Activated naive CD8-positive, alpha-beta T cell treated with anti-CD3 and anti-CD28 coated beads, Interleukin-2, amount 50 U/mL, for 24 hours (primary cell): ENCODE data around the gene CCNL2.
A peak's percentile ranks its signal among the peaks of the same experiment; 100 is the strongest.

ENCODE experiments used
- ATAC-seq: fragments of 150-1000 bp; cut with Tn5 transposase; one replicate; pipeline ENCODE4 v1.10.0; 2021
- DNase-seq: peaks from one replicate; pipeline ENCODE4 v3.0.0; 2021
- H3K27ac Mint-ChIP-seq: one replicate; pipeline ENCODE4 v1.8.0; 2021; ENCODE audit warnings: mild to moderate bottlenecking, mixed read lengths
- H3K27me3 Mint-ChIP-seq: one replicate; pipeline ENCODE4 v1.8.0; 2021; ENCODE audit warnings: mixed read lengths
- H3K36me3 Mint-ChIP-seq: one replicate; pipeline ENCODE4 v1.8.0; 2021; ENCODE audit warnings: low read depth, mixed read lengths
- H3K4me1 Mint-ChIP-seq: one replicate; pipeline ENCODE4 v1.8.0; 2021; ENCODE audit warnings: mixed read lengths
- H3K4me3 Mint-ChIP-seq: one replicate; pipeline ENCODE4 v1.8.0; 2021; ENCODE audit warnings: mild to moderate bottlenecking, moderate library complexity, mixed read lengths
- H3K9me3 Mint-ChIP-seq: one replicate; pipeline ENCODE4 v1.8.0; 2021; ENCODE audit warnings: mixed read lengths

Gene CCNL2

DNA sequence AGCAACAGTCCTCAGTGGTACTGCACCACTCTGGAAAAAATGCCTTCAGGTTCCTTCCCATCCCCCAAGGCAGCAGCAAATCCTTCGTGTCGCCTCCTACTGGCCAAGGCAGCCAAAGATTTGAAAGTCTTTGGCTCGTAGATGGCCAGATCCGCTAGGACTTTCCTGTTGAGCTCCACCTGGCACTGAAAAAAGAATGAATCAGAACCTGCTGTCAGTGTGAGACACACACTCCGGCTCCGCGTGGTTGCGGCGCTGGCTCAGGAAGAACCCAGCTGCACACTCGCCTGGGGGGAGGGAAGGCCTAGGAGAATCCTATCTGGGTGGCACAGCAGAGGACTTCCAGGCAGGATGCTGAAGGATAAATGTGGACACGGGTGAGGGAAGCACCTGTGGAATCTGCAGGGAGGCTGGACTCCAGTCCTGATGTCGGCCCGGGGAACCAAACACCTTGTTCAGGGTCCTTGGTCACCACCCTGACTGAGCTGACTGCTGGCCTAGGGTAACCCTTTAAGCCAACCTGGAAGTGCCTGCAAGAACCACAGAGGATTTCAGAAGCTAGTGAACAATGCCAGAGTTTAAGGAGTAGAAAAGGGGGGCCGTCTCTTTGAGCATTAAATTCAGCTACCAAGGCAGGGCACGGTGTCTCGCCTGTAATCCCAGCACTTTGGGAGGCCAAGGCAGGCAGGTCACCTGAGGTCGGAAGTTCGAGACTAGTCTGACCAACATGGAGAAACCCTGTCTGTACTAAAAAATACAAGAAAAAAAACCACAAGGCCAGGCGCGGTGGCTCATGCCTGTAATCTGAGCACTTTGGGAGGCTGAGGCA, 3.2 kb upstream of the CCNL2 start:
- Mint-ChIP-seq H3K27me3 (no peaks in the 10 kb centered on the region), H3K27ac (peak overlapping the region; percentile 80), H3K36me3 (peaks cover 74% of the 10 kb centered on the region), H3K4me3 (peak overlapping the region; percentile 95), H3K9me3 (no peaks in the 10 kb centered on the region), H3K4me1 (peaks cover 66% of the 10 kb centered on the region)
- DNase-seq (peak; percentile 60), ATAC-seq (no peak)

DNA sequence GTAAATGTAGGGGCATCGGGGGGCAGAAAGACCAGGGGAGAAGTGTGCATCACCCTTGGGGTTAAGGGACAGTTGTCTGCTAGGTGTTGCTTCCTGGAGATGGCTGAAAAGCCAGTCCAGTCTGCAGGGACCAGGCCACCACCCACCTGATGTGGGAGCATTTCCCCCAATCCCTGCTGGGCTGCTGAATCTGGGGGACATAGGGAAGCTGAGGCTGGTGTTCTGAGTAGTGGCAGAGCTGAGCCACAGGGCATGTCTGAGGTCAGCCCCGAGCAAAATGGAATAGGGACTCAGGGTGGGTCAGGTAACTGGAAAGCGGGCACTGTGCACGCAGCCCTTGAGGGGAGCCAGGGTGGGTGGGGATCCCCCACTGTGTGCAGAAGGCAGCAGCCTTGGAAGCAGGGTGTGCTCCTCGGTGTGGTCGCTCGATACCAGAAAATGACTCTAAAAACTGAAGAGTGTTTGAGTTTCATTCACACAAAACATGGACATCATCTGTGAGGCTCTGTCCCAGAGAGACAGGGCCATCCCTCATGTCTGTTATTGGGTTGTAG, 2.4 kb upstream of the CCNL2 start:
- Mint-ChIP-seq H3K36me3 (peaks cover 74% of the 10 kb centered on the region), H3K9me3 (no peaks in the 10 kb centered on the region), H3K27ac (peak overlapping the region; percentile 80), H3K4me3 (peak overlapping the region; percentile 95), H3K27me3 (no peaks in the 10 kb centered on the region), H3K4me1 (peaks cover 65% of the 10 kb centered on the region)
- DNase-seq (no peak), ATAC-seq (no peak)

DNA sequence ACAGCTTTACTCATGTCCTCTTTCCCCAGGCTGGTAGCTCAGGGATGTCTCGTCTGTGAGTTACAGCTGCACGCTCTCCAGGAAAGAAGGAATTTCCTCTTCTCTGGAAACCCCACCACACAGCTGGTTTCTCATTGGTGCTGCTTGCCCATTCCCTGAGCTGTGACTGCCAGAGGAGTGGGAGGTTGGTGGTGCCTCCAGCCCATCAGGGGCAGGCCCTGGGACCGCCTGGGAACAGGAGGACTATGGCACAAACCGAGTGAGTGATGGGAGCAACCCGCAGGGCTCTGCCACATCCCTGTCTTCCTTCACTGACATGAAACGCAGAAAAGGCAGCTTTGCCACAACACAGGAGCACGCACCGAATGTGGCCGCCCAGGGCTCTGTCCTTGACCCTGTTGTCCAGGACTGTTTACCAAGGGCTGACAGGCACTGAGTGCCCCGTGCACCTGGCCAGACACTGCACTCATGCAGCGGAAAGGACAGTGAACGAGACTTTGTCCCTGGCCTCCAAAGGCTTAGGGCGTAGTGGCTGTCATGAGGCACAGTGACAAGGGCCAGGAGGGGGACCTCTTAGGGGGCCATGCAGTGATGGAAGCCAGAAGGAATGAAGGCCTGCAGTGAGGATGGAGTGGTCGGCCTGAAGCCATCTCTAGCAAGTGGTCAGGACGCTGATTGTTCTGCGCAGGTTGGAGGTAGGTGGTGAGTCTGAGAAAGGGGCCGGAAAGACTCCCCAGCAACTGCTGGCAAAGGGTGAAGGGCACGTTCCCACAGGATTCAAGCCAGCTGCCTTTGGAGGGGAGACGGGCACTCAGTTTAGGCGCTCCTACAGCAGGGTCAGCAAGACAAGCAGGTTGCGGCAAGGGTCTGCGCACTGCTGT, 1.7 kb upstream of the CCNL2 start:
- peak overlapping the region; percentile 89 for H3K27ac Mint-ChIP-seq
- DNase-seq (no peak), ATAC-seq (no peak)
- peak overlapping the region; percentile 95 for H3K4me3 Mint-ChIP-seq
- H3K27me3 Mint-ChIP-seq: no peaks in the 10 kb centered on the region
- H3K4me1 Mint-ChIP-seq: peaks cover 60% of the 10 kb centered on the region
- peaks cover 68% of the 10 kb centered on the region for H3K36me3 Mint-ChIP-seq
- H3K9me3 Mint-ChIP-seq: no peaks in the 10 kb centered on the region

DNA sequence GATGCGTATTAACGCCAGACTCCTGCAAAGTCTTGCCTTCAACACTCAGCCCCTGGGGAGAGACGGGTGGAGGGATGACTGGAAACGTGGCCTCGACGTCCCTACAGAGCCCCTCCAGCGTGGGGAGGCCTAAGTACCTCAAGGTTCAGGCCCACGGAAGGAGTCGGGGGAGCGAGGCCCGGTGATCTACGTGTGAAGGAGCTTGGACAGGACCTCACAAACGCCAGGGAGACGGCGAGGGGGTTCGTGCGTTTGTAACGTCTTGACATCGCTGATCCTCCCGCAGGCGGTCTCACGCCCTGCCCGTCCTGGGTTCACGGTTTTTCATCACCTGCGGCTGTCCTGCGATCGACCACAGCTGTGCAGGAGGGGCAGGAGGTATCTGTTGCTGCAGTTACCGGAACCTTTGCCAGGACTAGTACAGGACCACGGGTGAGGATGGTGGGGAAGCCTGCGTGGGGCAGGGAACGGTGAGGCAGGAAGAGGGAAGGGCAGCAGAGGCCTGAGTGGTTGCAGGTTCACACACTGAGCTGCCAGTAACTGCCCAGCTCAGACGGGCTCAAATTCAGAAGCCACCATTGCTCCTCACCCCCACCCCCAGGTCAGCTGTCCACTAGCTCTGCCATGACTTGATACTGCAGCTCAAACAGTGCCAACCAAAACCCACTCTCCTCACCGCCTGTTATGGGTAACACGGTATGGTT, 889 bp upstream of the CCNL2 start:
- peak; percentile 35 for DNase-seq
- peak overlapping the region; percentile 95 for H3K4me3 Mint-ChIP-seq
- H3K36me3 Mint-ChIP-seq: peaks cover 68% of the 10 kb centered on the region
- H3K9me3 Mint-ChIP-seq: no peaks in the 10 kb centered on the region
- no peak for ATAC-seq
- no peaks in the 10 kb centered on the region for H3K27me3 Mint-ChIP-seq
- H3K27ac Mint-ChIP-seq: peak overlapping the region; percentile 89
- peaks cover 58% of the 10 kb centered on the region for H3K4me1 Mint-ChIP-seq

DNA sequence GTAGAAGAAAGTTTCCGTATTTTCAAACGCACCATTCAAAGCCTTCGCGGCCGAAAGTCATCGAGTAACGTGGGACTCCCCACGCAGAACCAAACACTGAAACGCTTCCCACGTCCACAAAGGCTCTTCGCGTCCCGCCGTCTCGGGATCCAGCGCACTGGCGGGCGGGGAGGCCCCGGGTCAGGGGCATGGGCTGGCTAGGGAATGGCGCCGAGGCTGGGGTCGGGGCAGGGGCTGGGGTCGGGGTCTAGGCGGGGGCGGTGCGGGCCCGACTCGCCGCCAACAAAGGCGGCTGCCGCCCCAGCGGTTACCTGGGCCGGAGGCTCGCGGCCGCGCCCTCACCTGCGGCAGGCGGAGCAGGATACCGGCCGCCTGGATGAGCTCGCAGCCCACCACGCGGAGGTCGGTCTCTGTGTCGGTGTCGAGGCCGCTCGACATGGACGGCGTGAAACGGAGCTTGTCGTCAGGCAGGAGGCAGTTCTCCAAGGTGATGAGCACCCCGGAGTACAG, 403 bp downstream of the CCNL2 start:
- no peak for ATAC-seq
- Mint-ChIP-seq H3K27ac (peak overlapping the region; percentile 91), H3K4me1 (peaks cover 59% of the 10 kb centered on the region)

DNA sequence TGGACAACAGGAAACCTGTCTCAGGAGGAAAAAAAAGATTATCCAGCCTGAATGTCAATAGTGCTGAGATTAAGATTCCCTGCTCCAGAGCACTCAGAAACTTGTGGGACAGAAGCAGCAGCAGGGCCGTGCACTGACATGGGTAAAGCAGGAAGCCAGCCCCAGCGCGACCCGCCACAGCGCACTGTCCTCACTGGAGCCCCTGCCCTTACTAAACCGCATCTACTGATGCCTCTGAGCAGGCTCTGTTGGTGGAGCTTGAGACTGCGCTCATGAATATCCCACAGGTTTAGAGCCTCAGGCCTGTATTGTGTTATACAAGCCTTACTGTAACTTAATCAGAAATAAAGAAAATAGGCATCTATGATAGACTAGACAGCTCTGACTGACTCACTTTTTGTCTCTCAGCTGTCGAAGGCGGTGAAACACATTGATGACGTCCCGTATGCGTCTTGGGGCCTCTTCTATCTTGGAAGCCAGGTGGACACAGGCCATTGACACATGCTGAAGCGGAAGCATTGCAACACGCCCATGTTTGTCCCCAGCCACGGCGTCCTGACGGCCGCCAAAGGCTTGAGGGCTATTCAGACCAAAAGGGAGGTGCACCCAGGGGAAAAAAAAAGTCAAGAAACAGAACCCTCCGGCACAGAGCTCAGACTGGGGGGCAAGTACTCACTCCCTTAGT, 1.2 kb downstream of the CCNL2 start:
- no peaks in the 10 kb centered on the region for H3K27me3 Mint-ChIP-seq
- no peaks in the 10 kb centered on the region for H3K9me3 Mint-ChIP-seq
- peaks cover 68% of the 10 kb centered on the region for H3K36me3 Mint-ChIP-seq
- H3K4me3 Mint-ChIP-seq: peak overlapping the region; percentile 95
- H3K27ac Mint-ChIP-seq: peak overlapping the region; percentile 91
- no peak for ATAC-seq
- DNase-seq: no peak
- H3K4me1 Mint-ChIP-seq: peaks cover 54% of the 10 kb centered on the region

More for the DNA sequence above, 403 bp downstream of the CCNL2 start:
- peak overlapping the region; percentile 95 for H3K4me3 Mint-ChIP-seq
- peaks cover 68% of the 10 kb centered on the region for H3K36me3 Mint-ChIP-seq
- no peaks in the 10 kb centered on the region for H3K27me3 Mint-ChIP-seq
- no peaks in the 10 kb centered on the region for H3K9me3 Mint-ChIP-seq
- DNase-seq: no peak

DNA sequence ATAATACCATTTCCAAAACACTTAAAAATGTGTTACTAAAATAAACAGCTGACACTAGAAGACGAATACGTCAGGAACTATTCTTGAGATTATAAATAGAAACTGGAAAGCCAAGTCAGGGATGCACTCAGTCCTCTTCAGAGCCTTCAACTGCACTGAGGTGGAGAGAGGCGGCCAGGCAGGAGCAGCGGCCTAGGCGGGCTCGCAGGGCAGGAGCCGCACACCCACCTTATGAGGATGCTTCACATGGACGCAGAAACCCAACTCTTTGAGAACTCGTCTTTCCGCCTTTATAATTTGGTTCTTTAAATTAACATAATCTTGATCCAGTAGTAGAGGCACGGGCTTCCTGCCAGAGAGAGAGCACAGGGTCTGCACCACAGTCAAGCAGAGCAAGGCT, 4.0 kb downstream of the CCNL2 start:
- Mint-ChIP-seq H3K27ac (peak overlapping the region; percentile 55), H3K9me3 (no peaks in the 10 kb centered on the region), H3K4me3 (no peak overlapping the region), H3K36me3 (peaks cover 62% of the 10 kb centered on the region), H3K4me1 (peaks cover 32% of the 10 kb centered on the region), H3K27me3 (no peaks in the 10 kb centered on the region)
- DNase-seq (no peak), ATAC-seq (no peak)

DNA sequence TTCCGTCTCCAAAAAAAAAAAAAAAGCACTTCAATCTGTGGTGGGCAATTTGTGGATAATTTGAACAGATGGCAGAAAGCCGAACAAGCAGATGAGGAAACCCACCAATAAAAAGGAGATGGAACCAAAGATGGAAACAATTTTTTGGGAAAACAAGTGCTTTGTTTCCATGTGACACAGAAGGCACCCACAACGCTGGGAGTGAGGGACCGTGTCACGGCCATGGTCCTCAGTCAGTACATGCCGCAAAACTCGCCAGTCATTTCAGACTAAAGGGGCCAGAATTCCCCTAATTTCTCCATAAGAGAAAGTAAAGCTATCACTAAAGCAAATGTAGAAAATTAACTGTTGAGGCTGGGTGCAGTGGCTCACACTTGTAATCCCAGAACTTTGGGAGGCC, 5.0 kb downstream of the CCNL2 start:
- Mint-ChIP-seq H3K9me3 (no peaks in the 10 kb centered on the region), H3K36me3 (peaks cover 66% of the 10 kb centered on the region), H3K27ac (no peak overlapping the region), H3K4me3 (no peak overlapping the region), H3K27me3 (no peaks in the 10 kb centered on the region), H3K4me1 (peaks cover 26% of the 10 kb centered on the region)
- ATAC-seq (no peak), DNase-seq (no peak)

DNA sequence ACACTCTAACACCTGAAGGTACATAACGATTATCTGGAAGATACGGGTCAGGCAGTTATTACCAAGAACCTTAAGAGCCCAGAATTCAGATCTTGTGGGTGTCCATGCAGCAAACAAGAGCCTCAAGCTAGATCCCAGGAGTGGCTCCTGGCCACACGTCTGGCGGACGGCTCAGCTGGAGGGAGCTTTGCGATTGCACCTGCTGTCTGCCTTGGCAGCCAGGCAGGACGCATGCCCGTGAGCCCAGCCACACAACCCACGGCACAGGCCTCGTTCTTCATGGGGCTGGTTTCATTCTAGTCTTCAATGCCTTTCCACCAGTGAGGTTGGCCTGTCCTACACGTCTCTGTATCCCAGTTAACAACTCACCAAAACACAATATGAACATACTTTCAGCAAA, 5.7 kb downstream of the CCNL2 start:
- Mint-ChIP-seq H3K36me3 (peaks cover 71% of the 10 kb centered on the region), H3K4me1 (peaks cover 26% of the 10 kb centered on the region), H3K27ac (no peak overlapping the region), H3K9me3 (no peaks in the 10 kb centered on the region), H3K4me3 (no peak overlapping the region), H3K27me3 (no peaks in the 10 kb centered on the region)
- no peak for ATAC-seq
- DNase-seq: no peak

DNA sequence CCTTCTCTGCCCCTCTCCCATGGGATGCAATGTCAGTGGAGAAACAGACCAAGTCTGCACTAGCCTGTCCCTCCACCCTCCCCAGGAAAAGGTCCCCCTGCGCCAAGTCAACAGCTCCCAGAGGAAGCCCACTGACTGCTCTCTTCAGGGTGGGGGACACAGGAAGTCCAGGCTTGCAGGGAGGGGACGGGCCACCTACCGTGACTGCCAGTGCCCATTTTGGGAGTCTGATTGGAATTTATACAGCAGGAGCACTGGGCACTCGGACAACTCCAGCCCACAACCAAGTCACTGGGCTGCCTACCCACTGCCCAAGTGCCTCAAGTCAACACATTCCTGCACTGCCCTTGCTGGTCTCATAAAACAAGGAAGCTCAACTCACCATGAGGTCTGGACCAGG, 6.1 kb downstream of the CCNL2 start:
- H3K9me3 Mint-ChIP-seq: no peaks in the 10 kb centered on the region
- H3K4me1 Mint-ChIP-seq: peaks cover 23% of the 10 kb centered on the region
- H3K27ac Mint-ChIP-seq: no peak overlapping the region
- no peak for ATAC-seq
- H3K27me3 Mint-ChIP-seq: no peaks in the 10 kb centered on the region
- H3K36me3 Mint-ChIP-seq: peaks cover 71% of the 10 kb centered on the region
- no peak for DNase-seq
- no peak overlapping the region for H3K4me3 Mint-ChIP-seq

DNA sequence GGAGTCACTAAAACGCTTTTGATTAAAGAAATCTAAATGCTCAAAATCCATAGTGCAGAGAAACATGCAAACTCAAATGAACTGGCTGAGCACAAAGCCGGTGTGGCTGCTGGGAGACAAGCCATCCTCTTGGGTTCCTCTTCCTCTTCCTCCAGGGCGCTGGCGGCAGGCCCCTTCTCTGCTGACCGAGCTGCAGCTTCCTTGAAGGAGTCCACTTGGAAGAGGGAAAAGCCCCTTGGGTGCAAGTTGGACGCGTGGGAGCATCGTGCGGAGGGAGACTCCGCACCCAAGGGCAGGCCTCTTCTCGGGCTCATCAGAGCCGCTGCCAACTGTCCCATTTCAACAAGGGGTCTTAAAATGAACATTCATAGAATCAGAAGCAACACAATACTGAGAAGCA, 7.9 kb downstream of the CCNL2 start:
- Mint-ChIP-seq H3K4me3 (no peak overlapping the region), H3K9me3 (no peaks in the 10 kb centered on the region), H3K27me3 (no peaks in the 10 kb centered on the region), H3K36me3 (peaks cover 78% of the 10 kb centered on the region), H3K27ac (no peak overlapping the region), H3K4me1 (peaks cover 14% of the 10 kb centered on the region)
- DNase-seq (no peak), ATAC-seq (no peak)

DNA sequence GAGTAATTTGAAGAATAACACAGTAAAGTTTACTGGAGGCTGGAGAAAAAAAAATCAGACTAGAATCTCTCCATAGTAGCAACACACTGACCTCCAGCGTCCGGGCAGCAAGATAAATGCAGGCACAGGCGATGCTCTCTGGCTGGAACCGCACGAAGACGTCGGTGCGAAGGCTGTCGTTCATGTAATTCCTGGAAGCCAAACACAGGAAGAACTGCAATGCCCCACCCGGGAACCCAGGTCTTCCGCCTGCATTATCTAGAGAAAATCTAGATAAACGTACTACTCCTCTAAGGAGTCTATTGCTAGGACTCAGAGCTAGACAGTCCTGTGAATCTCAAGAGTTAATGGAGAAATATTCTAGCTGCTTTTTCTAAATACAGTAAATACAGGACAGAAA, 8.5 kb downstream of the CCNL2 start:
- no peak overlapping the region for H3K27ac Mint-ChIP-seq
- peaks cover 83% of the 10 kb centered on the region for H3K36me3 Mint-ChIP-seq
- no peak overlapping the region for H3K4me3 Mint-ChIP-seq
- H3K27me3 Mint-ChIP-seq: no peaks in the 10 kb centered on the region
- H3K9me3 Mint-ChIP-seq: no peaks in the 10 kb centered on the region
- DNase-seq: no peak
- peaks cover 12% of the 10 kb centered on the region for H3K4me1 Mint-ChIP-seq
- no peak for ATAC-seq

DNA sequence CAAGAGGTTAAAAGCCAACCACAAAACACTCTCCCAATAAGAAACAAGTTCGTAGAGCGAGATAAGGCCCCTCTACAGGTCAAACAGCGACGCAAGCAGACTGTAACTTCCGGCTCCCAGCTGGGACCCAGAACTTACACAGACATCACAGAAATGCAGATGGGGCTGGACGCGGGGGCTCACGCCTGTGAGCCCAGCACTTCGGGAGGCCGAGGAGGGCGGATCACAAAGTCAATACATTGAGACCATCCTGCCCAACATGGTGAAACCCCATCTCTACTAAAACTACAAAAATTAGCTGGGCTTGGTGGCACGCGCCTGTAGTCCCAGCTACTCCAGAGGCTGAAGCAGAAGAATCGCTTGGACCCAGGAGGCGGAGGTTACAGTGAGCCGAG, 11.1 kb downstream of the CCNL2 start:
- Mint-ChIP-seq H3K36me3 (peaks cover 62% of the 10 kb centered on the region), H3K27ac (no peak overlapping the region), H3K27me3 (no peaks in the 10 kb centered on the region), H3K9me3 (no peaks in the 10 kb centered on the region), H3K4me3 (no peak overlapping the region), H3K4me1 (no peaks in the 10 kb centered on the region)
- no peak for DNase-seq
- ATAC-seq: no peak
